Sigmoid colon (tissue), 7 donors: Measurements from ENCODE around the gene KCNK15. TPM values are rescaled to one million over a fixed set of nuclear protein-coding genes. Genes with fewer than 3 reads are reported as not detected.

Experiments used
- DNase-seq: peaks from one replicate; pipeline ENCODE4 v3.0.0-alpha.2; 2019
- H3K27ac ChIP-seq, 4 donors: fragments of 200-600 bp; sonication (generic); one replicate each; pipeline ENCODE4 v1.5.1; 2016 to 2019; ENCODE audit warnings: mild to moderate bottlenecking in 1 of 4
- H3K27me3 ChIP-seq, 3 donors: fragments of 200-600 bp; sonication (generic); one replicate each; pipeline ENCODE4 v1.5.1; 2019; ENCODE audit warnings: mild to moderate bottlenecking in 1 of 3
- H3K36me3 ChIP-seq, 4 donors: fragments of 200-600 bp; sonication (generic); one replicate each; pipeline ENCODE4 v1.5.1; 2016 to 2019
- H3K4me1 ChIP-seq, 4 donors: fragments of 200-600 bp; sonication (generic); one replicate each; pipeline ENCODE4 v1.5.1; 2017 to 2019
- H3K4me3 ChIP-seq, 4 donors: fragments of 200-600 bp; sonication (generic); one replicate each; pipeline ENCODE4 v1.5.1; 2017 to 2019; ENCODE audit warnings: mild to moderate bottlenecking in 2 of 4, moderate library complexity in 1 of 4
- H3K9me3 ChIP-seq, 4 donors: fragments of 200-600 bp in 3 of 4; sonication (generic) in 3 of 4; one replicate each; pipeline versions ENCODE4 v1.5.1 to v1.6.1; 2013 to 2019
- EP300 ChIP-seq, 4 donors: sonication (generic); formaldehyde crosslinking; IDR thresholded peaks; one replicate each; pipeline ENCODE4 v1.6.1; 2017; ENCODE audit warnings: antibody characterized with exemption in 4 of 4
- POLR2A ChIP-seq, 2 donors: fragments of 450-650 bp; IDR thresholded peaks; one replicate each; pipeline ENCODE4 v1.6.1; 2016; ENCODE audit warnings: antibody characterized with exemption in 2 of 2, mild to moderate bottlenecking in 2 of 2, moderate library complexity in 2 of 2
- POLR2AphosphoS5 ChIP-seq, 4 donors: sonication (generic); formaldehyde crosslinking; IDR thresholded peaks; one replicate each; pipeline ENCODE4 v1.6.1; 2017; ENCODE audit warnings: antibody characterized with exemption in 4 of 4
- WGBS, 2 donors: extraction: QIAGEN DNeasy Blood & Tissue Kit; methylation state at CpG; one replicate each; pipeline ENCODE4 v1.1.7; 2013; 5-methylcytosine and 5-hydroxymethylcytosine counted together
- intact Hi-C: fragments of 100-400 bp; cut with DNase I; formaldehyde crosslinking; loops from one replicate; pipeline ENCODE4 v1.15.1; 2023
- polyA plus RNA-seq, 3 donors: library from polyadenylated mRNA; stranded (reverse); fragments of 200-250 nt; gene quantifications; one replicate each; pipeline ENCODE4 v1.2.3, GENCODE V29; 2013
- total RNA-seq, 4 donors: library from RNA; depleted of rRNA; stranded (reverse); fragments of >200 nt; gene quantifications; one replicate each; pipeline ENCODE4 v1.1.0, GENCODE V29; 2016
- TF ChIP-seq, protein P1 (sequence below), 4 experiments: fragments of 450-650 bp in 3 of 4; fragments of 200-600 bp in 1 of 4; IDR thresholded peaks; one replicate each; pipeline ENCODE4 v1.5.1; 2016 to 2019; ENCODE audit warnings: antibody characterized with exemption in 4 of 4, mild to moderate bottlenecking in 3 of 4, moderate library complexity in 2 of 4
- donor health status: healthy with polysubstance abuse.
- donor health status: Bipolar disorder and iron deficiency.
- donor health status: healthy.

The KCNK15 gene
- total and polyA plus RNA-seq, 7 donors: 0.28 to 2.1 (median 0.66) TPM; not detected in 1

DNA sequence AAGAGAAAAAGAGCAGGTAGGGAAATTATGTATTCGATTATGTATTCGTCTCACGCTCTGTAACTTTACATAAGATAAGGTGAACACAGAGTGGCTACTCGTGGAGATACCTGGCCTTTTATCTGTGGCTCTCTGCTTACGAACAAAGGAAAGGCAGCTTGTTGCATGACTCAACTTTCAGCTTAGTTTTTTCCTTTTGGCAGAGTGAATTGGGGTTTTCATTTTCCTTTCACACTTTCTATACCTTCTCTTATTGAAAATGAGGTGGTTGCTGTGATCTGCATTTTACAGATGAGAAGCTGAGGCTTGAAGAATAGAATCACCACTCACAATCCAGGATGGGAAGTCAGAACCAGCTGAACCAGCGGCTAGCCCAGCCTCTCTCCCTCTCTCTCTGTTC lies 13.3 kb upstream of the KCNK15 start:
- 62 to 68% methylated on average over 6 of the region's 6 CpGs for WGBS, 2 donors
- TF ChIP-seq EP300 (IDR thresholded peaks at IDR 0.05): no peak
- no peak for TF ChIP-seq POLR2AphosphoS5 (IDR thresholded peaks at IDR 0.05)
- TF ChIP-seq, protein P1, sequence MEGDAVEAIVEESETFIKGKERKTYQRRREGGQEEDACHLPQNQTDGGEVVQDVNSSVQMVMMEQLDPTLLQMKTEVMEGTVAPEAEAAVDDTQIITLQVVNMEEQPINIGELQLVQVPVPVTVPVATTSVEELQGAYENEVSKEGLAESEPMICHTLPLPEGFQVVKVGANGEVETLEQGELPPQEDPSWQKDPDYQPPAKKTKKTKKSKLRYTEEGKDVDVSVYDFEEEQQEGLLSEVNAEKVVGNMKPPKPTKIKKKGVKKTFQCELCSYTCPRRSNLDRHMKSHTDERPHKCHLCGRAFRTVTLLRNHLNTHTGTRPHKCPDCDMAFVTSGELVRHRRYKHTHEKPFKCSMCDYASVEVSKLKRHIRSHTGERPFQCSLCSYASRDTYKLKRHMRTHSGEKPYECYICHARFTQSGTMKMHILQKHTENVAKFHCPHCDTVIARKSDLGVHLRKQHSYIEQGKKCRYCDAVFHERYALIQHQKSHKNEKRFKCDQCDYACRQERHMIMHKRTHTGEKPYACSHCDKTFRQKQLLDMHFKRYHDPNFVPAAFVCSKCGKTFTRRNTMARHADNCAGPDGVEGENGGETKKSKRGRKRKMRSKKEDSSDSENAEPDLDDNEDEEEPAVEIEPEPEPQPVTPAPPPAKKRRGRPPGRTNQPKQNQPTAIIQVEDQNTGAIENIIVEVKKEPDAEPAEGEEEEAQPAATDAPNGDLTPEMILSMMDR (IDR thresholded peaks at IDR 0.05): no peak
- TF ChIP-seq POLR2A (IDR thresholded peaks at IDR 0.05): no peak
- intact Hi-C loops: loop anchor here (5.0 to 10.0 kb wide), 3 partner anchors 198 to 518 kb away; partner anchors contain the start of gene OSER1
- Histone ChIP-seq H3K27ac (peak overlapping the region in 1 of 4 donors; percentile 48), H3K4me1 (peaks cover 0 to 39% (median 23%) of the 10 kb centered on the region in 4 donors), H3K9me3 (no peaks in the 10 kb centered on the region), H3K27me3 (no peaks in the 10 kb centered on the region), H3K36me3 (no peaks in the 10 kb centered on the region), H3K4me3 (no peak overlapping the region)
- DNase-seq: no peak

DNA sequence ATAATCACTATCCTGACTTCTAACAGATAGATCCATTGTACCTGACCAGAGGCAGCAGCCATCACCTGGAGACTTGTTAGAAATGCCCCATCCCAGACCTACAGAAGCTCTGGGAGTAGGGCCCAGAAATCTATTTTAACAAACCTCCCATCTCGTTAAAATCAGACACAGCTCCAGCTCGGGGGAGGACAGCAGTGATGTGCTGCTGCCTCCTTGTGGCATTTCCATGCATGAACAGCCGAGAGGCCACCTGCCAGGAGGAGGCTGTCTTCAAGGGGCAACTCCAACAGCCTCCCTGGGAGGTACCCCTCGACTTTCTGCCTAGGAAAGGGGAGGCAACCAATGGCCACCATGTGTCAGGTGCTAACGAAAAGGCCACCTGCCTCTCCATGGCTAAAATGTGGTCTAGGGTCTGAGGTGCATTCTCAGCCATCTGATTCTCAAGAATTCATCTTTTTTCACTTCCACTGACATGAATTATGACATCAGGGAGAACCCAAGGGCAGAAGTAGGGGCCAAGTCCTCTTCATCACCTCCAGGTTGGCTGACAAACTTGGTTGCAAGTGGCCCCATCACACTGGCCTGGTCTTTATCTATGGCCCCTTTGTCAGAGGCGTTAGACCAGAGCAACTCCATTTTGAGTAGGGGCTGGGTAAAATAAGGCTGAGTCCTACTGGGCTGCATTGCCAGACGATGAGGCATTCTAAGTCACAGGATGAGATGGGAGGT lies 12.2 kb upstream of the KCNK15 start:
- H3K4me1 ChIP-seq: peaks cover 0 to 39% (median 23%) of the 10 kb centered on the region in 4 donors
- peak; percentile 86 for DNase-seq

DNA sequence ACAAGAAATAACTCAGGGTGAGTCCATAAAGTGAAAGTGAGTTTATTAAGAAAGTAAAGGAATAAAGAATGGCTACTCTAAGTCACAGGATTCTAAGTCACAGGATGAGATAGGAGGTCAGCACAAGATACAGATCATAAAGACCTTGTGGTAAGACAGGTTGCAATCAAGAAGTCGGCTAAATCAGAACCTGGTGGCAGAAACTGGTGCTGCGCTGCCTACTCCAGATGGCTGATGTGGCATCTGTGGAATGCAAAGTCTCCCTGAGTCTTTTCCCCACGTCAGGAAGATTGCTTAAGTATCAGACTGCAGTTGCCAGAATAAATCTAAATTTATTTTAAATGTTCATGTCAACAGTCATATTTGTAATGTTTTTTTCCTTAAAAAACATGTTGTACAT lies 10.7 kb upstream of the KCNK15 start:
- no peak overlapping the region for H3K4me3 ChIP-seq

More for the DNA sequence above, 12.2 kb upstream of the KCNK15 start:
- H3K27me3 ChIP-seq: no peaks in the 10 kb centered on the region
- WGBS, 2 donors: 27 to 31% methylated on average over 7 of the region's 7 CpGs
- no peaks in the 10 kb centered on the region for H3K36me3 ChIP-seq
- intact Hi-C loops: loop anchor here (1.0 to 10.0 kb wide), 4 partner anchors 48 to 519 kb away; partner anchors contain the start of gene OSER1
- no peak overlapping the region for H3K4me3 ChIP-seq
- TF ChIP-seq, protein P1 (IDR thresholded peaks at IDR 0.05): peak; percentile 87 to 91 (median 87)
- TF ChIP-seq POLR2AphosphoS5 (IDR thresholded peaks at IDR 0.05) (peak in 1 of 4 donors; percentile 22), EP300 (IDR thresholded peaks at IDR 0.05) (no peak)
- no peak overlapping the region for H3K27ac ChIP-seq
- H3K9me3 ChIP-seq: no peaks in the 10 kb centered on the region

DNA sequence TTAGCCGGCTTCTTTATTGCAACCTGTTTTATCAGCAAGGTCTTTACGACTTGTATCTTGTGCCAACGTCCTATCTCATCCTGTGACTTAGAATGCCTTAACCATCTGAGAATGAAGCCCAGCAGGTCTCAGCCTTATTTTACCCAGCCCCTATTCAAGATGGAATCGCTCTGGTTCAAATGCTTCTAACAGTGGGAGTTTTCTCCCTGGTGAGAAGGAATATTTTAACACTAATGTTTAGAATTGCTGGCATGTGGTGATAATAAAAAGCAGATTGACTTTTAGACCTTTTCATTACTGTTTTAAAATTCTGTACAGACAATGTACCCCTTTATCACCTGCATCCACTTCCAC lies 9.9 kb upstream of the KCNK15 start:
- no peaks in the 10 kb centered on the region for H3K36me3 ChIP-seq
- H3K9me3 ChIP-seq: no peaks in the 10 kb centered on the region
- no peak for DNase-seq
- WGBS, 2 donors: 64 to 87% methylated on average over 4 of the region's 4 CpGs
- no peaks in the 10 kb centered on the region for H3K27me3 ChIP-seq
- peak overlapping the region in 1 of 4 donors; percentile 33 for H3K27ac ChIP-seq
- no peak overlapping the region for H3K4me3 ChIP-seq
- TF ChIP-seq POLR2AphosphoS5 (IDR thresholded peaks at IDR 0.05) (no peak), POLR2A (IDR thresholded peaks at IDR 0.05) (no peak), EP300 (IDR thresholded peaks at IDR 0.05) (no peak)
- TF ChIP-seq, protein P1 (IDR thresholded peaks at IDR 0.05): no peak
- peaks cover 0 to 16% (median 8%) of the 10 kb centered on the region in 4 donors for H3K4me1 ChIP-seq
- intact Hi-C loops: loop anchor here (10.0 kb wide), 2 partner anchors 201 to 521 kb away; partner anchors contain the start of gene OSER1

More for the DNA sequence above, 10.7 kb upstream of the KCNK15 start:
- Histone ChIP-seq H3K27ac (peak overlapping the region in 2 of 4 donors; percentile 7 to 33), H3K36me3 (no peaks in the 10 kb centered on the region), H3K4me1 (peaks cover 0 to 25% (median 13%) of the 10 kb centered on the region in 4 donors), H3K27me3 (no peaks in the 10 kb centered on the region), H3K9me3 (no peaks in the 10 kb centered on the region)
- intact Hi-C loops: loop anchor here (5.0 to 10.0 kb wide), 3 partner anchors 200 to 520 kb away; partner anchors contain the start of gene OSER1
- WGBS, 2 donors: 69 to 75% methylated on average over 3 of the region's 3 CpGs
- no peak for TF ChIP-seq EP300 (IDR thresholded peaks at IDR 0.05)
- no peak for TF ChIP-seq POLR2A (IDR thresholded peaks at IDR 0.05)
- no peak for TF ChIP-seq POLR2AphosphoS5 (IDR thresholded peaks at IDR 0.05)
- TF ChIP-seq, protein P1 (IDR thresholded peaks at IDR 0.05): peak in 1 of 4 experiments; percentile 17
- no peak for DNase-seq
